Activated B cell treated with CpG ODN at 0.5 μM for 24 hours (primary cell): ENCODE measurements around the gene HCFC1. TPM values are rescaled to one million over a fixed set of nuclear protein-coding genes. Genes with fewer than 3 reads are reported as not detected.

ENCODE experiments used
- ATAC-seq: fragments of 200-7000 bp; cut with Tn5 transposase; one replicate; pipeline ENCODE4 v1.10.0; 2021; ENCODE audit warnings: low read depth, mild to moderate bottlenecking, moderate library complexity
- CTCF ChIA-PET: fragments of 350-600 bp; sonication (Branson Sonifier 250); formaldehyde crosslinking; loops from one replicate; lab custom pipeline; 2021; ENCODE audit warnings: antibody characterized with exemption; lab: Charles Lee
- POLR2A ChIA-PET: fragments of 350-600 bp; sonication (Branson Sonifier 250); formaldehyde crosslinking; loops from one replicate; lab custom pipeline; 2021; ENCODE audit warnings: antibody characterized with exemption; lab: Charles Lee
- DNase-seq: peaks from one replicate; pipeline ENCODE4 v3.0.0; 2022
- H3K27ac Mint-ChIP-seq: one replicate; pipeline ENCODE4 v1.8.0; 2020; ENCODE audit warnings: mixed read lengths
- H3K27me3 Mint-ChIP-seq: one replicate; pipeline ENCODE4 v1.8.0; 2021; ENCODE audit warnings: mixed read lengths
- H3K36me3 Mint-ChIP-seq: one replicate; pipeline ENCODE4 v1.8.0; 2021; ENCODE audit warnings: low read depth, mixed read lengths
- H3K4me1 Mint-ChIP-seq: one replicate; pipeline ENCODE4 v1.8.0; 2021; ENCODE audit warnings: mixed read lengths
- H3K4me3 Mint-ChIP-seq: one replicate; pipeline ENCODE4 v1.8.0; 2020; ENCODE audit warnings: mild to moderate bottlenecking, mixed read lengths
- H3K9me3 Mint-ChIP-seq: one replicate; pipeline ENCODE4 v1.8.0; 2020; ENCODE audit warnings: mixed read lengths
- intact Hi-C: fragments of 100-400 bp; cut with micrococcal nuclease; formaldehyde crosslinking; loops from one replicate; pipeline ENCODE4 v1.15.1; 2024
- total RNA-seq: library from RNA; stranded (reverse); gene quantifications from 2 replicates; pipeline ENCODE4 v1.2.3, GENCODE V29; 2022
- TF ChIP-seq, protein P1 (sequence below): fragments of 200-600 bp; IDR thresholded peaks from one replicate; pipeline ENCODE4 v1.8.0; 2022; ENCODE audit warnings: antibody characterized with exemption, mild to moderate bottlenecking

Gene HCFC1
- total RNA-seq, 1 donor from 2014 or later: 79.4 TPM

DNA sequence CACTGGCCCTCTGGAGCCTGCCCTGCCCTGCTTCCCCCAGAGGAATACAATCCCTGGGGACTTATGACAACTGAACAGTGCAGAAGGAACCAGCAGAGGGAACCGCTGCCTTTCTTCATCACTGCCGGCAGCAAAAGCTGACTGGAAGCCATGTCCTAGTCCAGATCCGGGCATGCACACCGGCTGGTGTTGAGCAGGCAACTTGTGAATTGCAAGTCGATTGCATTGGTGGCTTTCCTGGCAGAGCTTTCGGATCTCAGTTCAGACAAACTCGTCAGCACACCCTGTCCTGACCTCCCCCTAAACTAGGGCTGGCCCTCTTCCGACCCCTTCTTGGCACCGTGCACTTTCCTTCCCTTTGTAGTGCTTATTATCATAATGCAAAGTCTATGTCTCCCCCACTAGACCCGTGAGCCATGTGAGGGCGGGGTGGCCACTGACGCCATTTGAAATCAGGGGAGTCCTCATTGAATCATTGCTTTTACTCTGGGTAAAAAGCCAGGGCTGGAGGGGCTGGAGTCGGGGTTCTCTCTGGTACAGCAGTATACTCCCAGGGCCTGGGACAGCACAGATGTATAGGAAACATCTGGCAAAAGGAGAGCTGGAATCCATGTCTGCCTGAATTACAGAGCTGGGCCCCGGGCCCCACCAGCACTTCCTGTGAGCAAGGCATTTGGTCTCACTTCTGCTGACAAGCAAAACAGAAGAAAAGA lies 47.3 kb downstream of the HCFC1 start:
- DNase-seq: no peak
- Mint-ChIP-seq H3K27ac (peak overlapping the region; percentile 97), H3K27me3 (no peaks in the 10 kb centered on the region), H3K9me3 (no peaks in the 10 kb centered on the region), H3K4me3 (peak overlapping the region; percentile 92), H3K36me3 (peaks cover 12% of the 10 kb centered on the region), H3K4me1 (peaks cover 54% of the 10 kb centered on the region)
- ChIA-PET CTCF (interaction anchor here (1.0 to 7.7 kb wide), 3 partner anchors 24 to 89 kb away, joined by 3 to 146 read pairs (median 4); partner anchors contain the start of gene RENBP), POLR2A (interaction anchor here (0.8 to 10.3 kb wide), 12 partner anchors 14 to 623 kb away, joined by 3 to 305 read pairs (median 8); partner anchors contain the start of genes AVPR2, FLNA, HCFC1 and IDH3G)
- TF ChIP-seq, protein P1, sequence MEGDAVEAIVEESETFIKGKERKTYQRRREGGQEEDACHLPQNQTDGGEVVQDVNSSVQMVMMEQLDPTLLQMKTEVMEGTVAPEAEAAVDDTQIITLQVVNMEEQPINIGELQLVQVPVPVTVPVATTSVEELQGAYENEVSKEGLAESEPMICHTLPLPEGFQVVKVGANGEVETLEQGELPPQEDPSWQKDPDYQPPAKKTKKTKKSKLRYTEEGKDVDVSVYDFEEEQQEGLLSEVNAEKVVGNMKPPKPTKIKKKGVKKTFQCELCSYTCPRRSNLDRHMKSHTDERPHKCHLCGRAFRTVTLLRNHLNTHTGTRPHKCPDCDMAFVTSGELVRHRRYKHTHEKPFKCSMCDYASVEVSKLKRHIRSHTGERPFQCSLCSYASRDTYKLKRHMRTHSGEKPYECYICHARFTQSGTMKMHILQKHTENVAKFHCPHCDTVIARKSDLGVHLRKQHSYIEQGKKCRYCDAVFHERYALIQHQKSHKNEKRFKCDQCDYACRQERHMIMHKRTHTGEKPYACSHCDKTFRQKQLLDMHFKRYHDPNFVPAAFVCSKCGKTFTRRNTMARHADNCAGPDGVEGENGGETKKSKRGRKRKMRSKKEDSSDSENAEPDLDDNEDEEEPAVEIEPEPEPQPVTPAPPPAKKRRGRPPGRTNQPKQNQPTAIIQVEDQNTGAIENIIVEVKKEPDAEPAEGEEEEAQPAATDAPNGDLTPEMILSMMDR: no peak
- intact Hi-C loops: loop anchor here (1.0 to 2.0 kb wide), 3 partner anchors 23 to 29 kb away; no protein-coding TSS in a partner anchor
- ATAC-seq: no peak

DNA sequence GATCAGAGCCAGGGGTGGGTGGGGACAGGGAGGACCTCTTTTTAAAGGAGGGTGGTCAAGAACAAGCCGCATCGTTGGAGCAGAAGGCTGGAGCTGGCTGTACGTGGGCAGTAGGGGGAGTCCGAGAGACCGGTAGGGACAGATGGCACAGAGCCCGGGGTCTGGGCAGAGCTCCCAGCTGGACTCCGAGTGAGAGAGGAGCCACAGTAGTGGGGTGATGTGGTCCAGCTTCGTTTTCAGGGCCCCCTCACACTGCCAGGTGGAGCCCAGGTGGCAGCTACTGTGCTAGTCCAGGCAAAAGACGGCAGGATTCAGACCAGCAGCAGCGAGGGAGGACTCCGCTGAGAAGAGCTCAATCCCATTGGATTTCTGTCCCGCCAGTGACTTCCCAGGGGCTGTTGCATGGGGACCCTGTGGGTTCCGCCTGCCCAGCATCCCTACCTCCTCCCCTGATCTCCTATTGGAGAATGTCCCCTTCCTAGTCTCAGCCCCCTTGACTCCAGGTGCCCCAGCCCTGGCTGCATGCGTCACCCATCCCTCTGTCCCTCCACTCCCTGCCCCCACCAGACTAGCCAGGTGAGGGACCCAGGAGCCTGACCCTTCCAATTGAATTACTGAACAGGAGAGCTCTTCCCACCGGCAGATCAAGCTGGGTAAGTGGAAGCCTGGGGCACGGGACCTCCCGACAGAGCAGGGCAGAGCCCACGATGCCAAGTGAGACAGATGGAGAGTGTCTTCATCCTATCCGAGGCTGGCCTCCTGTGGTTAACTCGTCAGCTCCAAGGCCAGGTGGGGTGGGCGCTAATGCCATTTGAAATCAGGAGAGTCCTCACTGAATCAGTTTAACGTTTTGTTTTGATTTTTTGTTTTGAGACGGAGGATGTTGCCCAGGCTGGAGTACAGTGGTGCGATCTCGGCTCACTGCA lies 48.4 kb downstream of the HCFC1 start:
- ChIA-PET CTCF (interaction anchor here (0.6 to 7.7 kb wide), 6 partner anchors 17 to 167 kb away, joined by 3 to 146 read pairs (median 3); partner anchors contain the start of gene RENBP), POLR2A (interaction anchor here (0.6 to 10.3 kb wide), 10 partner anchors 13 to 832 kb away, joined by 3 to 305 read pairs (median 7); partner anchors contain the start of genes HCFC1, IDH3G, NAA10 and RENBP)
- H3K9me3 Mint-ChIP-seq: no peaks in the 10 kb centered on the region
- ATAC-seq: no peak
- intact Hi-C loops: loop anchor here (1.0 kb wide), 1 partner anchor 35 kb away; no protein-coding TSS in a partner anchor
- TF ChIP-seq, protein P1: no peak
- H3K4me3 Mint-ChIP-seq: peak overlapping the region; percentile 92
- DNase-seq: no peak
- no peaks in the 10 kb centered on the region for H3K27me3 Mint-ChIP-seq
- H3K27ac Mint-ChIP-seq: peak overlapping the region; percentile 73
- peaks cover 18% of the 10 kb centered on the region for H3K36me3 Mint-ChIP-seq
- peaks cover 44% of the 10 kb centered on the region for H3K4me1 Mint-ChIP-seq

DNA sequence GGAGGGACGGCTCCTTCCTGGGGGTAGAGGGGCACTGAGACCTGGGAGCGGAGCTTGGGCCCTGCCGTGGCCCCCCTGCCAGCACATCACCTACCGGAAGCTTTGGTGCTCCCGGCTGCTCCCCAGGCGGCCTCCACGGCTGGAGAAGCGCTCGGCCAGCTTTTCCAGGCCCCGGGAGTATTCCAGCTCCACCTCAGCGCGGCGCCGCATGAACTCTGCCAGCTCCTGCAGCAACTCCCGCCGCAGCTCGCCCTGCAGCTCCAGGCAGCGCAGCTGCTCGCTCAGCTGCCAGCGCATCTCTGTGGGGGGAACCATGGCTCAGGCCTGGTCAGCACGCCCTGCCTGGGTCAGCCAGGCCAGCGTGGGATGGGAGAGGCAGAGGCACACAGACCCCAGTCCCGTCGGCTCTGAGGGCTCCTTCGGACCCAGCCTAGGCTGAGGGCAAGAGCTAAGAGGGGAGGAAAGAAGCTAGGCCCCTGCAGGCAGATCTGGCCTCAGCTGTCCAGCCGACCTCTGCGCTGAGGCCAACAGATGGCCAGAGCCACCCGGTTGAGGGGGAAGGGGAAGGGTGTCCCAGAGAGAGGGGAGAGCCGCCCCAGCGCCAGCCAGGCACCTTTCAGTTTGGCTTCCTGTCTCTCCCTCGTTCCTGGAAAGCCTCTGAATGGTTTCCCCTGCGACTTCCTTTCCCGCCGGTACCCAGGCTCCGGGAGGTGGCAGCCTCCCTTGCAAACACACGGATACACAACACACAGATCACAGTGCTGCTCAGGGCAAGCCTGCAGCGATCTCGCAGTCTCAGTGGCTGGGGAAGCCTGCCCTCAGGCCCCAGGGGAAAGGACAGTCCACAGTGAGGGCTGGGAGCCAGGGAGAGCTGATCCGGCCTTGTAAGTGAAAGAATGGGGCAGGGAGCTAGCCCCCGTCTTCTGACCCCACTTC lies 49.8 kb downstream of the HCFC1 start:
- H3K27ac Mint-ChIP-seq: no peak overlapping the region
- intact Hi-C loops: no loop called here
- no peak overlapping the region for H3K4me3 Mint-ChIP-seq
- H3K27me3 Mint-ChIP-seq: no peaks in the 10 kb centered on the region
- no peak for DNase-seq
- H3K9me3 Mint-ChIP-seq: no peaks in the 10 kb centered on the region
- peaks cover 26% of the 10 kb centered on the region for H3K36me3 Mint-ChIP-seq
- POLR2A ChIA-PET: interaction anchor here (0.7 to 10.3 kb wide), 6 partner anchors 11 to 198 kb away, joined by 3 to 305 read pairs (median 4); partner anchors contain the start of genes BCAP31, NAA10 and RENBP
- ATAC-seq: no peak
- TF ChIP-seq, protein P1: no peak
- H3K4me1 Mint-ChIP-seq: peaks cover 40% of the 10 kb centered on the region
- CTCF ChIA-PET: interaction anchor here (7.7 kb wide), 1 partner anchor 26 kb away, joined by 146 read pairs; the partner anchor contains the start of gene RENBP

DNA sequence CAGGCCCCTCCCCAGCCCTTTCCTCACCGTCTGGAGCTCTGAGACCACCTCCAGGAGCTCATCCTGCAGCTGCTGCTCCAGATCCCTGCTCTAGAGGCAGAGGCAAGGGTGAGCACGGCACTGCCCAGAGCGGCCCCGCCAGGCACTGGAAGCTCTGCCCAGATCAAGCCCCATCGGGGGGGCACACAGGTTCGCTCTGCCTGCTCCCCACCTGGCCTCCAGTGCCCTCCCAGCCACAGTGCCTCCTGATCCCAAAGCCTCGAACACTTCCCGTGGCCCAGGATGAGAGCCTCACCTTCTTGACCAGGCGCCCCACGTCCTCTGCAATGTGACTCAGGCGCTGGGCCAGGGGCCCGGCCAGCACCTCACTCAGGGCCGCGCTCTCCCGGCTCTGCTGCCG lies 50.5 kb downstream of the HCFC1 start:
- DNase-seq: no peak
- no peak overlapping the region for H3K4me3 Mint-ChIP-seq
- H3K27me3 Mint-ChIP-seq: no peaks in the 10 kb centered on the region
- H3K27ac Mint-ChIP-seq: no peak overlapping the region
- TF ChIP-seq, protein P1: no peak
- peaks cover 40% of the 10 kb centered on the region for H3K4me1 Mint-ChIP-seq
- ChIA-PET POLR2A (interaction anchor here (0.7 to 10.3 kb wide), 3 partner anchors 17 to 197 kb away, joined by 3 to 305 read pairs (median 3); partner anchors contain the start of genes BCAP31, NAA10 and RENBP), CTCF (interaction anchor here (7.7 kb wide), 1 partner anchor 27 kb away, joined by 146 read pairs; the partner anchor contains the start of gene RENBP)
- no peak for ATAC-seq
- H3K9me3 Mint-ChIP-seq: no peaks in the 10 kb centered on the region
- H3K36me3 Mint-ChIP-seq: peaks cover 31% of the 10 kb centered on the region
- intact Hi-C loops: no loop called here
